IMR-90 (cell line): Measurements from ENCODE around the gene DSE. TPM values are rescaled to one million over a fixed set of nuclear protein-coding genes. Genes with fewer than 3 reads are reported as not detected.

Source experiments
- ATAC-seq: fragments of 200-7000 bp; cut with Tn5 transposase; 2 replicates; pipeline ENCODE4 v1.9.1; 2020; ENCODE audit warnings: low read depth, mild to moderate bottlenecking, moderate library complexity
- BruUV-seq: library from RNA; stranded (reverse); fragments of 400-500 nt; replicated peaks from 2 replicates; lab custom pipeline; 2021; lab: Mats Ljungman, UMichigan
- CTCF ChIA-PET: fragments of 300-600 bp; formaldehyde crosslinking; extraction: SDS; loops from one replicate; lab custom pipeline; 2021; ENCODE audit warnings: antibody characterized with exemption; lab: Yijun Ruan, JAX
- POLR2A ChIA-PET: fragments of 300-600 bp; sonication (Branson Sonifier 250); formaldehyde crosslinking; loops from one replicate; lab custom pipeline; 2022; ENCODE audit warnings: antibody characterized with exemption; ENCODE audit not compliant: unreplicated experiment; lab: Charles Lee
- DNase-seq: peaks from one replicate; pipeline ENCODE4 v3.0.0; 2013
- H2AFZ ChIP-seq: replicated peaks from 2 replicates; pipeline ENCODE3; 2013; ENCODE audit warnings: low read length, mild to moderate bottlenecking; ENCODE audit not compliant: poor library complexity
- H2AK5ac ChIP-seq: 2 replicates; pipeline ENCODE4 v1.6.1; 2013; ENCODE audit warnings: low read depth, low read length, inconsistent platforms
- H2AK9ac ChIP-seq: replicated peaks from 2 replicates; pipeline ENCODE3; 2013; ENCODE audit warnings: mild to moderate bottlenecking, low read depth, low read length, moderate library complexity; ENCODE audit not compliant: poor library complexity
- H2BK120ac ChIP-seq: 2 replicates; pipeline ENCODE4 v1.6.1; 2013; ENCODE audit warnings: low read depth, low read length, inconsistent platforms
- H2BK15ac ChIP-seq: 3 replicates; pipeline ENCODE4 v1.6.1; 2013; ENCODE audit warnings: low read depth, low read length, inconsistent platforms
- H2BK20ac ChIP-seq: 2 replicates; pipeline ENCODE4 v1.6.1; 2013; ENCODE audit warnings: low read depth, mild to moderate bottlenecking, inconsistent platforms, low read length, moderate library complexity
- H2BK5ac ChIP-seq: 2 replicates; pipeline ENCODE4 v1.6.1; 2013; ENCODE audit warnings: mild to moderate bottlenecking, low read depth, low read length, inconsistent platforms; ENCODE audit not compliant: poor library complexity, severe bottlenecking
- H3K14ac ChIP-seq: replicated peaks from 2 replicates; pipeline ENCODE4 v1.6.1; 2013; ENCODE audit warnings: low read depth, low read length, inconsistent platforms
- H3K18ac ChIP-seq: 2 replicates; pipeline ENCODE4 v1.6.1; 2013; ENCODE audit warnings: low read depth, low read length, control low read depth
- H3K23ac ChIP-seq: 2 replicates; pipeline ENCODE4 v1.6.1; 2013; ENCODE audit warnings: low read depth, low read length, inconsistent platforms
- H3K27ac ChIP-seq: 2 replicates; pipeline ENCODE4 v1.5.1; 2013; ENCODE audit warnings: mild to moderate bottlenecking, control low read depth, low read length; ENCODE audit not compliant: insufficient read depth
- H3K27me3 ChIP-seq: 2 replicates; pipeline ENCODE4 v1.6.1; 2013; ENCODE audit warnings: low read length; ENCODE audit not compliant: control insufficient read depth, insufficient read depth
- H3K36me3 ChIP-seq: 2 replicates; pipeline ENCODE4 v1.6.1; 2013; ENCODE audit warnings: low read length, mixed read lengths; ENCODE audit not compliant: control insufficient read depth, insufficient read depth
- H3K4ac ChIP-seq: 2 replicates; pipeline ENCODE4 v1.6.1; 2013; ENCODE audit warnings: low read depth, low read length, inconsistent platforms
- H3K4me1 ChIP-seq: 2 replicates; pipeline ENCODE4 v1.6.1; 2013; ENCODE audit warnings: low read length, mixed read lengths; ENCODE audit not compliant: control insufficient read depth, insufficient read depth
- H3K4me2 ChIP-seq: 2 replicates; pipeline ENCODE4 v1.6.1; 2013; ENCODE audit warnings: low read depth, mild to moderate bottlenecking, control low read depth, low read length, moderate library complexity
- H3K4me3 ChIP-seq: 2 replicates; pipeline ENCODE4 v1.5.1; 2013; ENCODE audit warnings: low read depth, mild to moderate bottlenecking, control low read depth, low read length, moderate library complexity; ENCODE audit not compliant: insufficient read depth
- H3K56ac ChIP-seq: 2 replicates; pipeline ENCODE4 v1.6.1; 2013; ENCODE audit warnings: low read length, inconsistent platforms; ENCODE audit not compliant: insufficient read depth; ENCODE audit errors: extremely low read depth
- H3K79me1 ChIP-seq, 2 experiments: 2 replicates each; pipeline ENCODE4 v1.6.1; 2013; ENCODE audit warnings: low read length in 2 of 2, inconsistent platforms in 1 of 2, low read depth in 1 of 2
- H3K9ac ChIP-seq: 2 replicates; pipeline ENCODE4 v1.6.1; 2013; ENCODE audit warnings: low read depth, low read length, control low read depth
- H3K9me1 ChIP-seq: 2 replicates; pipeline ENCODE4 v1.6.1; 2013; ENCODE audit warnings: low read length, inconsistent platforms; ENCODE audit not compliant: insufficient read depth
- H3K9me3 ChIP-seq: 2 replicates; pipeline ENCODE4 v1.6.1; 2013; ENCODE audit warnings: low read length; ENCODE audit not compliant: control insufficient read depth, insufficient read depth
- H4K20me1 ChIP-seq: 2 replicates; pipeline ENCODE4 v1.6.1; 2013; ENCODE audit warnings: low read length, inconsistent platforms; ENCODE audit not compliant: insufficient read depth
- H4K5ac ChIP-seq: 2 replicates; pipeline ENCODE4 v1.6.1; 2013; ENCODE audit warnings: mild to moderate bottlenecking, low read depth, low read length, control low read depth
- H4K8ac ChIP-seq, 2 experiments: 2 replicates each; pipeline ENCODE4 v1.6.1; 2013; ENCODE audit warnings: low read depth in 2 of 2, low read length in 2 of 2, control low read depth in 1 of 2, inconsistent platforms in 1 of 2
- H4K91ac ChIP-seq: 2 replicates; pipeline ENCODE4 v1.6.1; 2013; ENCODE audit warnings: low read depth, low read length, inconsistent platforms; ENCODE audit not compliant: insufficient read depth
- MXI1 ChIP-seq: IDR thresholded peaks from 2 replicates; pipeline ENCODE4 v1.6.1; 2012; ENCODE audit warnings: low read depth, mild to moderate bottlenecking, low read length, moderate library complexity, borderline replicate concordance
- NFE2L2 ChIP-seq: fragments of 150-350 bp; IDR thresholded peaks from 2 replicates; pipeline ENCODE4 v1.6.1; 2016; ENCODE audit warnings: low read depth, mild to moderate bottlenecking, low read length
- RAD21 ChIP-seq: IDR thresholded peaks from 2 replicates; pipeline ENCODE4 v1.6.1; 2012; ENCODE audit warnings: low read length, improper control_type of control experiment
- RFX5 ChIP-seq: IDR thresholded peaks from 2 replicates; pipeline ENCODE4 v1.8.0; 2012; ENCODE audit warnings: low read depth, mild to moderate bottlenecking, low read length, moderate library complexity
- WGBS, 2 experiments: methylation state at CpG; one replicate each; pipeline versions ENCODE4 v1.1.5 to v1.1.7; 2013; ENCODE audit warnings: missing lambda C conversion rate in 2 of 2; ENCODE audit not compliant: insufficient read length in 1 of 2; ENCODE audit errors: extremely low coverage in 2 of 2; 5-methylcytosine and 5-hydroxymethylcytosine counted together
- dilution Hi-C: fragments of 300-500 bp; cut with HindIII; formaldehyde crosslinking; loops from one replicate; pipeline ENCODE4 v1.14.3; 2018; ENCODE audit warnings: low sequenced_read_pairs; ENCODE audit not compliant: unreplicated experiment
- in situ Hi-C: fragments of 300-500 bp; cut with MboI; formaldehyde crosslinking; loops from 3 replicates; pipeline ENCODE4 v1.14.3; 2019; ENCODE audit warnings: low sequenced_read_pairs, inconsistent platforms, mixed read lengths
- intact Hi-C: fragments of 100-400 bp; cut with micrococcal nuclease; formaldehyde crosslinking; loops from 2 replicates; pipeline ENCODE4 v1.10.0; 2022
- polyA plus RNA-seq, 3 experiments: library from polyadenylated mRNA; depleted of rRNA; stranded (reverse); fragments of >200 nt; gene quantifications; 2 replicates each; pipeline ENCODE4 v1.2.3, GENCODE V29; 2012; ENCODE audit warnings: low replicate concordance in 1 of 3
- total RNA-seq: library from RNA; depleted of rRNA; stranded (reverse); fragments of >200 nt; gene quantifications from 2 replicates; pipeline ENCODE4 v1.2.3, GENCODE V29; 2012

Gene DSE
- total and polyA plus RNA-seq, 2 of the 4 experiments (the other 2 are of a cell fraction) = 48.0 to 154 TPM

GRCh38 chr6:116450185-116450710 is 79.5 kb downstream of the DSE start:
- no peak overlapping the region for H4K5ac ChIP-seq
- H3K27ac ChIP-seq = no peak overlapping the region
- peaks cover 7% of the 10 kb centered on the region for H3K4me1 ChIP-seq
- intact Hi-C loops = no loop called here
- POLR2A ChIA-PET = no interaction called here
- H2BK20ac ChIP-seq = peak overlapping the region; percentile 17; the same call in 1 of the 2 replicates
- no peak overlapping the region for H2AFZ ChIP-seq
- dilution Hi-C loops = no loop called here
- ATAC-seq (no peak), DNase-seq (no peak)
- H3K14ac ChIP-seq = no peak overlapping the region
- no CpG with 5 or more reads among the region's 1 CpG for WGBS, 2 experiments
- peaks cover 0 to 4% of the 10 kb centered on the region in 2 experiments; a peak in 2 of 4 replicates for H3K79me1 ChIP-seq
- no peak overlapping the region for H2BK5ac ChIP-seq
- no peak overlapping the region; the same call in 1 of the 2 replicates for H2BK120ac ChIP-seq
- peak overlapping the region; percentile 12 for H2AK5ac ChIP-seq
- no peaks in the 10 kb centered on the region for H3K9me3 ChIP-seq
- TF ChIP-seq RAD21 (no peak), NFE2L2 (no peak), RFX5 (no peak), MXI1 (no peak)
- BruUV-seq = no TSS peak
- no peak overlapping the region for H3K56ac ChIP-seq
- no peak overlapping the region for H3K23ac ChIP-seq
- no peak overlapping the region for H3K4ac ChIP-seq
- CTCF ChIA-PET = interaction anchor here (0.9 kb wide), 1 partner anchor 163 kb away, joined by 3 read pairs; no protein-coding TSS in a partner anchor
- H4K91ac ChIP-seq = no peak overlapping the region
- H3K4me3 ChIP-seq = no peak overlapping the region
- no peak overlapping the region for H3K9ac ChIP-seq
- peaks cover 3% of the 10 kb centered on the region; the same call in 1 of the 2 replicates for H4K20me1 ChIP-seq
- H3K4me2 ChIP-seq = no peak overlapping the region
- no peaks in the 10 kb centered on the region for H3K27me3 ChIP-seq
- peaks cover 14% of the 10 kb centered on the region for H3K9me1 ChIP-seq
- no peak overlapping the region for H4K8ac ChIP-seq
- H2AK9ac ChIP-seq = no peak overlapping the region
- no peak overlapping the region; the same call in 2 of the 3 replicates for H2BK15ac ChIP-seq
- no peaks in the 10 kb centered on the region; the same call in 1 of the 2 replicates for H3K36me3 ChIP-seq
- in situ Hi-C loops = no loop called here
- H3K18ac ChIP-seq = no peak overlapping the region
